Measurements from ENCODE around the gene LRRTM2.

GRCh38 chr5:138869038-138869437 is 6.1 kb downstream of the LRRTM2 start:
- TF ChIP-seq, protein P1, sequence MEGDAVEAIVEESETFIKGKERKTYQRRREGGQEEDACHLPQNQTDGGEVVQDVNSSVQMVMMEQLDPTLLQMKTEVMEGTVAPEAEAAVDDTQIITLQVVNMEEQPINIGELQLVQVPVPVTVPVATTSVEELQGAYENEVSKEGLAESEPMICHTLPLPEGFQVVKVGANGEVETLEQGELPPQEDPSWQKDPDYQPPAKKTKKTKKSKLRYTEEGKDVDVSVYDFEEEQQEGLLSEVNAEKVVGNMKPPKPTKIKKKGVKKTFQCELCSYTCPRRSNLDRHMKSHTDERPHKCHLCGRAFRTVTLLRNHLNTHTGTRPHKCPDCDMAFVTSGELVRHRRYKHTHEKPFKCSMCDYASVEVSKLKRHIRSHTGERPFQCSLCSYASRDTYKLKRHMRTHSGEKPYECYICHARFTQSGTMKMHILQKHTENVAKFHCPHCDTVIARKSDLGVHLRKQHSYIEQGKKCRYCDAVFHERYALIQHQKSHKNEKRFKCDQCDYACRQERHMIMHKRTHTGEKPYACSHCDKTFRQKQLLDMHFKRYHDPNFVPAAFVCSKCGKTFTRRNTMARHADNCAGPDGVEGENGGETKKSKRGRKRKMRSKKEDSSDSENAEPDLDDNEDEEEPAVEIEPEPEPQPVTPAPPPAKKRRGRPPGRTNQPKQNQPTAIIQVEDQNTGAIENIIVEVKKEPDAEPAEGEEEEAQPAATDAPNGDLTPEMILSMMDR (IDR thresholded peaks at IDR 0.05): no peak
- TF ChIP-seq POLR2A (IDR thresholded peaks at IDR 0.05) (no peak), EP300 (IDR thresholded peaks at IDR 0.05) (no peak)
